HepG2 (cell line): ENCODE results near the gene NDOR1. TPM values are rescaled to one million over a fixed set of nuclear protein-coding genes. Genes with fewer than 3 reads are reported as not detected.

ENCODE experiments used
- CTCF ChIP-seq: sonication (generic); formaldehyde crosslinking; IDR thresholded peaks from 2 replicates; pipeline ENCODE4 v1.5.0; 2020; ENCODE audit warnings: mild to moderate bottlenecking, missing genetic modification reagents, moderate library complexity
- GABPB1 ChIP-seq: IDR thresholded peaks from 2 replicates; pipeline ENCODE4 v1.6.1; 2016; ENCODE audit warnings: mild to moderate bottlenecking, missing genetic modification reagents, moderate library complexity, missing compliant biosample characterization
- HMGXB4 ChIP-seq, 2 experiments: sonication (generic) in 1 of 2; formaldehyde crosslinking in 1 of 2; IDR thresholded peaks; 2 replicates each; pipeline versions ENCODE4 v1.4.0 to v1.6.1; 2018 to 2020; ENCODE audit warnings: missing genetic modification reagents in 2 of 2, borderline replicate concordance in 1 of 2, low read depth in 1 of 2, mild to moderate bottlenecking in 1 of 2, missing biosample characterization in 1 of 2
- NKX3-1 ChIP-seq: sonication (generic); formaldehyde crosslinking; IDR thresholded peaks from 2 replicates; pipeline ENCODE4 v1.5.0; 2020; ENCODE audit warnings: missing genetic modification reagents
- PBX3 ChIP-seq: sonication (generic); formaldehyde crosslinking; IDR thresholded peaks from 2 replicates; pipeline ENCODE4 v1.8.1; 2023; ENCODE audit warnings: missing genetic modification reagents, inconsistent platforms, borderline replicate concordance
- PHF5A ChIP-seq: IDR thresholded peaks from one replicate; pipeline ENCODE4 v1.6.1; 2018; ENCODE audit warnings: low read depth, missing genetic modification reagents; ENCODE audit not compliant: unreplicated experiment
- RXRB ChIP-seq: IDR thresholded peaks from 2 replicates; pipeline ENCODE4 v1.6.1; 2016; ENCODE audit warnings: borderline replicate concordance, missing genetic modification reagents, missing compliant biosample characterization
- SSRP1 ChIP-seq: IDR thresholded peaks from 2 replicates; pipeline ENCODE4 v1.6.1; 2016; ENCODE audit warnings: control low read depth
- TERF1 ChIP-seq: sonication (generic); formaldehyde crosslinking; IDR thresholded peaks from 2 replicates; pipeline ENCODE4 v1.8.0; 2022; ENCODE audit warnings: mild to moderate bottlenecking, missing genetic modification reagents, moderate library complexity
- THYN1 ChIP-seq: sonication (generic); formaldehyde crosslinking; IDR thresholded peaks from 2 replicates; pipeline ENCODE4 v1.8.1; 2023; ENCODE audit warnings: low read depth, mild to moderate bottlenecking, moderate library complexity, missing genetic modification reagents, borderline replicate concordance
- ZNF274 ChIP-seq: sonication (generic); formaldehyde crosslinking; IDR thresholded peaks from 2 replicates; pipeline ENCODE4 v1.5.1; 2020; ENCODE audit warnings: mild to moderate bottlenecking, missing genetic modification reagents
- ZNF460 ChIP-seq: sonication (generic); formaldehyde crosslinking; IDR thresholded peaks from 2 replicates; pipeline ENCODE4 v1.5.1; 2020; ENCODE audit warnings: missing genetic modification reagents, mild to moderate bottlenecking, borderline replicate concordance
- ZNF597 ChIP-seq: sonication (generic); formaldehyde crosslinking; IDR thresholded peaks from 2 replicates; pipeline ENCODE4 v1.5.0; 2020; ENCODE audit warnings: missing genetic modification reagents
- ZNF761 ChIP-seq: sonication (generic); formaldehyde crosslinking; conservative IDR thresholded peaks from 2 replicates; pipeline ENCODE4 v1.4.0; 2020; ENCODE audit warnings: mild to moderate bottlenecking, missing genetic modification reagents
- ZNF883 ChIP-seq: sonication (generic); formaldehyde crosslinking; IDR thresholded peaks from 2 replicates; pipeline ENCODE4 v1.5.1; 2020; ENCODE audit warnings: mild to moderate bottlenecking, missing genetic modification reagents; ENCODE audit errors: not compliant biosample characterization
- polyA plus RNA-seq, 8 experiments: library from polyadenylated mRNA; depleted of rRNA in 3 of 8; stranded (reverse) in 7 of 8; unstranded in 1 of 8; fragments of >200 nt; fragmentation: Illumina TruSeq in 4 of 8; extraction: Trizol in 4 of 8; gene quantifications; 2 replicates each; pipeline versions ENCODE4 v1.2.1 to v1.2.3, GENCODE V29; 2011 to 2016; ENCODE audit warnings: low read depth in 4 of 8, missing spikeins in 1 of 8, mixed read lengths in 1 of 8; ENCODE audit not compliant: insufficient read depth in 1 of 8
- total RNA-seq, 5 experiments: library from RNA; depleted of rRNA; stranded (reverse); fragments of >200 nt; fragmentation: Illumina TruSeq; extraction: Trizol; gene quantifications; 2 replicates each; pipeline ENCODE4 v1.2.3, GENCODE V29; 2016; ENCODE audit warnings: low read depth in 1 of 5
- TF ChIP-seq, protein P1 (sequence below): sonication (generic); formaldehyde crosslinking; IDR thresholded peaks from 2 replicates; pipeline ENCODE4 v1.5.1; 2020; ENCODE audit warnings: missing genetic modification reagents, mild to moderate bottlenecking, borderline replicate concordance
- TF ChIP-seq, protein P2 (sequence below): IDR thresholded peaks from 2 replicates; pipeline ENCODE4 v1.6.1; 2016; ENCODE audit warnings: missing compliant biosample characterization, missing genetic modification reagents, borderline replicate concordance

NDOR1 gene
- total and polyA plus RNA-seq, 2 of the 13 experiments (the other 11 are each of a cell fraction or from before 2014, with no cell fraction given) = 3.6 to 8.7 TPM

- TF ChIP-seq ZNF460 (CRISPR knock-in tag) (no peak), ZNF274 (CRISPR knock-in tag) (0 out of 2 replicates have a peak, but pooled peaks have one; percentile 25), HMGXB4 (CRISPR knock-in tag; IDR thresholded peaks at IDR 0.05; ENCODE audit: borderline replicate concordance in 1 of 2, low read depth in 1 of 2) (no peak), PBX3 (CRISPR knock-in tag) (no peak), THYN1 (CRISPR knock-in tag) (no peak), NKX3-1 (CRISPR knock-in tag) (no peak), ZNF761 (CRISPR knock-in tag) (no peak), ZNF597 (CRISPR knock-in tag) (no peak), PHF5A (CRISPR knock-in tag) (no peak), ZNF883 (CRISPR knock-in tag) (no peak), CTCF (CRISPR knock-in tag) (peak; percentile 64), RXRB (CRISPR knock-in tag) (0 out of 2 replicates have a peak, but pooled peaks have one; percentile 20), TERF1 (CRISPR knock-in tag) (no peak), SSRP1 (no peak), GABPB1 (CRISPR knock-in tag) (peak; percentile 73)
- TF ChIP-seq, protein P1, sequence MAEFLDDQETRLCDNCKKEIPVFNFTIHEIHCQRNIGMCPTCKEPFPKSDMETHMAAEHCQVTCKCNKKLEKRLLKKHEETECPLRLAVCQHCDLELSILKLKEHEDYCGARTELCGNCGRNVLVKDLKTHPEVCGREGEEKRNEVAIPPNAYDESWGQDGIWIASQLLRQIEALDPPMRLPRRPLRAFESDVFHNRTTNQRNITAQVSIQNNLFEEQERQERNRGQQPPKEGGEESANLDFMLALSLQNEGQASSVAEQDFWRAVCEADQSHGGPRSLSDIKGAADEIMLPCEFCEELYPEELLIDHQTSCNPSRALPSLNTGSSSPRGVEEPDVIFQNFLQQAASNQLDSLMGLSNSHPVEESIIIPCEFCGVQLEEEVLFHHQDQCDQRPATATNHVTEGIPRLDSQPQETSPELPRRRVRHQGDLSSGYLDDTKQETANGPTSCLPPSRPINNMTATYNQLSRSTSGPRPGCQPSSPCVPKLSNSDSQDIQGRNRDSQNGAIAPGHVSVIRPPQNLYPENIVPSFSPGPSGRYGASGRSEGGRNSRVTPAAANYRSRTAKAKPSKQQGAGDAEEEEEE (CRISPR knock-in tag) = no peak
- TF ChIP-seq, protein P2, sequence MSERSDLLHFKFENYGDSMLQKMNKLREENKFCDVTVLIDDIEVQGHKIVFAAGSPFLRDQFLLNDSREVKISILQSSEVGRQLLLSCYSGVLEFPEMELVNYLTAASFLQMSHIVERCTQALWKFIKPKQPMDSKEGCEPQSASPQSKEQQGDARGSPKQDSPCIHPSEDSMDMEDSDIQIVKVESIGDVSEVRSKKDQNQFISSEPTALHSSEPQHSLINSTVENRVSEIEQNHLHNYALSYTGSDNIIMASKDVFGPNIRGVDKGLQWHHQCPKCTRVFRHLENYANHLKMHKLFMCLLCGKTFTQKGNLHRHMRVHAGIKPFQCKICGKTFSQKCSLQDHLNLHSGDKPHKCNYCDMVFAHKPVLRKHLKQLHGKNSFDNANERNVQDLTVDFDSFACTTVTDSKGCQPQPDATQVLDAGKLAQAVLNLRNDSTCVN (CRISPR knock-in tag) = no peak
Measured at GRCh38 chr9:137162505-137163364, 42.8 kb upstream of the NDOR1 start (continued).
